MM.1S (cell line): ENCODE results near the gene EVPL.
"Not testable (repeated sequence)": the region's sequence is repeated elsewhere in the genome, so short reads cannot be mapped to it uniquely, and the experiment has no call there.

Experiments
- DNase-seq: peaks from one replicate; pipeline ENCODE4 v3.0.0-alpha.2; 2015
- H2AFZ ChIP-seq: fragments of 300-600 bp; sonication (generic); 2 replicates; pipeline ENCODE4 v1.6.0; 2016; ENCODE audit warnings: antibody characterized with exemption, low read length
- H3F3A ChIP-seq: fragments of 300-600 bp; sonication (generic); 2 replicates; pipeline ENCODE4 v1.6.1; 2016; ENCODE audit warnings: mild to moderate bottlenecking, antibody characterized with exemption, low read length, moderate library complexity, mixed read lengths; ENCODE audit not compliant: insufficient read depth
- H3K27ac ChIP-seq: fragments of 300-600 bp; sonication (generic); 2 replicates; pipeline ENCODE4 v1.5.1; 2016; ENCODE audit warnings: mild to moderate bottlenecking, low read length
- H3K27me3 ChIP-seq: fragments of 300-600 bp; sonication (generic); replicated peaks from 2 replicates; pipeline ENCODE4 v1.6.0; 2016; ENCODE audit warnings: low read length; ENCODE audit not compliant: insufficient read depth
- H3K36me3 ChIP-seq: fragments of 300-600 bp; sonication (generic); replicated peaks from 2 replicates; pipeline ENCODE4 v1.6.1; 2016; ENCODE audit warnings: mild to moderate bottlenecking, low read length, mixed read lengths; ENCODE audit not compliant: insufficient read depth
- H3K4me1 ChIP-seq: fragments of 300-600 bp; sonication (generic); 2 replicates; pipeline ENCODE4 v1.6.1; 2016; ENCODE audit warnings: low read length, mixed read lengths
- H3K4me2 ChIP-seq: fragments of 300-600 bp; sonication (generic); 2 replicates; pipeline ENCODE4 v1.6.0; 2016; ENCODE audit warnings: low read depth, low read length
- H3K4me3 ChIP-seq: fragments of 300-600 bp; sonication (generic); 2 replicates; pipeline ENCODE4 v1.5.1; 2016; ENCODE audit warnings: low read length, mixed read lengths
- H3K79me2 ChIP-seq: fragments of 300-600 bp; sonication (generic); 2 replicates; pipeline ENCODE4 v1.6.1; 2016; ENCODE audit warnings: mixed run types, low read length, mixed read lengths
- H3K9ac ChIP-seq: fragments of 300-600 bp; sonication (generic); 2 replicates; pipeline ENCODE4 v1.6.1; 2016; ENCODE audit warnings: low read length, mixed read lengths
- H3K9me2 ChIP-seq: fragments of 300-600 bp; sonication (generic); replicated peaks from 2 replicates; pipeline ENCODE4 v1.6.1; 2016; ENCODE audit warnings: mild to moderate bottlenecking, low read length, mixed read lengths; ENCODE audit not compliant: insufficient read depth
- H3K9me3 ChIP-seq: fragments of 300-600 bp; sonication (generic); replicated peaks from 2 replicates; pipeline ENCODE4 v1.6.1; 2016; ENCODE audit warnings: mild to moderate bottlenecking, low read length, mixed read lengths; ENCODE audit not compliant: insufficient read depth
- H4K20me1 ChIP-seq: fragments of 300-600 bp; sonication (generic); 2 replicates; pipeline ENCODE4 v1.6.1; 2016; ENCODE audit warnings: mild to moderate bottlenecking, low read length, moderate library complexity, mixed read lengths; ENCODE audit not compliant: insufficient read depth
- EZH2 ChIP-seq: fragments of 300-600 bp; sonication (generic); optimal IDR thresholded peaks from 2 replicates; pipeline ENCODE3; 2017; ENCODE audit warnings: low read depth, mild to moderate bottlenecking, antibody characterized with exemption, low read length, mixed read lengths
- EZH2phosphoT487 ChIP-seq: fragments of 300-600 bp; sonication (generic); IDR thresholded peaks from 2 replicates; pipeline ENCODE4 v1.6.1; 2018; ENCODE audit warnings: antibody characterized with exemption, low read length
- TF ChIP-seq, protein P1 (sequence below): fragments of 300-600 bp; sonication (generic); IDR thresholded peaks from 2 replicates; pipeline ENCODE4 v1.5.1; 2016; ENCODE audit warnings: antibody characterized with exemption, low read length, mixed read lengths

EVPL gene

DNA sequence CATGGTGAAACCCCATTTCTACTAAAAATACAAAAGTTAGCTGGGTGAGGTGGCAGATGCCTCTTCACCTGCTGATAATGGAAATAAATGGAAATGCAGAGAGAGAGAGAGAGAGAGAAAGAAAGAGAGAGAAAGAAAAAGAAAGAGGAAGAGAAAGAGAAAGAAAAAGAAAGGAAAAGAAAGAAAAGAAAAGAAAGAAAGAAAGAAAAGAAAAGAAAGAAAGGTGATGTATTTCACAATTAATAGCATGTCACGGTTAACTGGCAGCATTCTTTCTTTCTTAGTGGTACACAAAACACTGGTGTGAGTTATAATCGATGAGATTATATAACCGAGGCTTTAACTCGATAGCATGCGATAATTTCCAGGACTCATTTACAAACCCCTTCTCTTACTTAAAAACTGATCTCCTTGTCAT, 51.3 kb downstream of the EVPL start:
- TF ChIP-seq EZH2 (no peak), EZH2phosphoT487 (no peak)
- TF ChIP-seq, protein P1, sequence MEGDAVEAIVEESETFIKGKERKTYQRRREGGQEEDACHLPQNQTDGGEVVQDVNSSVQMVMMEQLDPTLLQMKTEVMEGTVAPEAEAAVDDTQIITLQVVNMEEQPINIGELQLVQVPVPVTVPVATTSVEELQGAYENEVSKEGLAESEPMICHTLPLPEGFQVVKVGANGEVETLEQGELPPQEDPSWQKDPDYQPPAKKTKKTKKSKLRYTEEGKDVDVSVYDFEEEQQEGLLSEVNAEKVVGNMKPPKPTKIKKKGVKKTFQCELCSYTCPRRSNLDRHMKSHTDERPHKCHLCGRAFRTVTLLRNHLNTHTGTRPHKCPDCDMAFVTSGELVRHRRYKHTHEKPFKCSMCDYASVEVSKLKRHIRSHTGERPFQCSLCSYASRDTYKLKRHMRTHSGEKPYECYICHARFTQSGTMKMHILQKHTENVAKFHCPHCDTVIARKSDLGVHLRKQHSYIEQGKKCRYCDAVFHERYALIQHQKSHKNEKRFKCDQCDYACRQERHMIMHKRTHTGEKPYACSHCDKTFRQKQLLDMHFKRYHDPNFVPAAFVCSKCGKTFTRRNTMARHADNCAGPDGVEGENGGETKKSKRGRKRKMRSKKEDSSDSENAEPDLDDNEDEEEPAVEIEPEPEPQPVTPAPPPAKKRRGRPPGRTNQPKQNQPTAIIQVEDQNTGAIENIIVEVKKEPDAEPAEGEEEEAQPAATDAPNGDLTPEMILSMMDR = no peak
- Histone ChIP-seq H3K27me3 (no peaks in the 10 kb centered on the region), H3K27ac (no peak overlapping the region), H3F3A (no peaks in the 10 kb centered on the region), H3K9me2 (no peaks in the 10 kb centered on the region), H2AFZ (no peak overlapping the region), H3K4me3 (no peak overlapping the region), H3K4me2 (no peak overlapping the region), H3K9me3 (no peaks in the 10 kb centered on the region), H3K4me1 (no peaks in the 10 kb centered on the region), H3K79me2 (peaks cover 21% of the 10 kb centered on the region), H3K9ac (no peak overlapping the region), H4K20me1 (no peaks in the 10 kb centered on the region), H3K36me3 (no peaks in the 10 kb centered on the region)
- no peak for DNase-seq

- DNase-seq, H3K4me2 ChIP-seq, H4K20me1 ChIP-seq, H3F3A ChIP-seq, H3K4me3 ChIP-seq, H3K27ac ChIP-seq, H3K9me2 ChIP-seq, H3K36me3 ChIP-seq, H3K4me1 ChIP-seq, H2AFZ ChIP-seq, H3K9me3 ChIP-seq, H3K27me3 ChIP-seq, H3K9ac ChIP-seq: not testable (repeated sequence)
- H3K79me2 ChIP-seq = peaks cover 15% of the 10 kb centered on the region
Measured at GRCh38 chr17:75975187-75975586, 51.9 kb downstream of the EVPL start.

DNA sequence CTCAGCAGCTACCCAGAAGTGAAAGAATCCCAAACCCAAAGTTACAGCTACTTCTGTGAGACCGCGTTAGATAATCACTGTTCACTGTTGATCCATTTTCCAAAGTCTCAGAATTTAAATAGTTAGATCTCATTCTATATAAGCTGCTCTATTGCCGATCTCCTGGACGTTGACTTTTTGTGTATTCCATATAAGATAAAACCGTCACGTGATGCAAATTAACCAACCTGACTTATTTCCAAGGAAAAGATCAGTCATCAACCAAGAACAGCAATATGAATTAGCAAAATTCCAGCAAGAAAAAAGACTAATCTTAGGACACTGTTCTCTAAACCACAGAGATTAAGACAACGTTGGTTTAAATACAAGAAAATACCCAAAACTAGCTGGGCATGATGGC, 56.5 kb downstream of the EVPL start:
- no peaks in the 10 kb centered on the region for H3K79me2 ChIP-seq
- no peak overlapping the region for H3K4me2 ChIP-seq
- H3K9ac ChIP-seq = no peak overlapping the region

DNA sequence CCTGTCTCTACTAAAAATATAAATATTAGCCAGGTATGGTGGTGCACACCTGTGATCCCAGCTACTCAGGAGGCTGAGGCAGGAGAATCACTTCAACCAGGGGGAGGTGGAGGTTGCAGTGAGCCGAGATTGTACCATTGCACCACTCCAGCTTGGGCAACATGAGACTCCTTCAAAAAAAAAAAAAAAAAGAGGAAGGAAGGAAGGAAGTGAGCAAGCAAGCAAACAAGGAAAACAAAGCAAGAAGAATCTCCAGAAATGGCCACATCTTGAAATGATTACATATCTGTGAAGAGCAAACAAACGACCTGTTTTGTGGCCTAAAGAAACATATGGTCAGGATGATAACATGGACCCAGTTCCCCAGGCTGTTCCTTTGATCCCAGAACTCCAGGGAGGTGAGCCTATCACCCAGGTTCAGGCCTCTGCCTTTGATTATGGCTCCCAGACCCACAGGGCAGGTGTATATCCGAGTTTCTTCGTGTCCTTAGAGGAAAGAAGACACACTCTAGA, 57.0 kb downstream of the EVPL start:
- no peak overlapping the region for H3K27ac ChIP-seq
- H2AFZ ChIP-seq = no peak overlapping the region
- no peaks in the 10 kb centered on the region for H3K27me3 ChIP-seq
- no peaks in the 10 kb centered on the region for H3K9me3 ChIP-seq
- H3K9me2 ChIP-seq = no peaks in the 10 kb centered on the region
- no peak overlapping the region for H3K4me2 ChIP-seq
- H3K9ac ChIP-seq = no peak overlapping the region
- H3K79me2 ChIP-seq = no peaks in the 10 kb centered on the region
- TF ChIP-seq EZH2 (no peak), EZH2phosphoT487 (no peak)
- TF ChIP-seq, protein P1 = no peak
- DNase-seq = no peak
- H3K36me3 ChIP-seq = no peaks in the 10 kb centered on the region
- H3K4me1 ChIP-seq = no peaks in the 10 kb centered on the region
- H3K4me3 ChIP-seq = no peak overlapping the region
- H3F3A ChIP-seq = no peaks in the 10 kb centered on the region
- no peaks in the 10 kb centered on the region for H4K20me1 ChIP-seq

More for the DNA sequence above, 56.5 kb downstream of the EVPL start:
- TF ChIP-seq EZH2 = no peak
- TF ChIP-seq, protein P1 = no peak
- TF ChIP-seq EZH2phosphoT487 = no peak
- Histone ChIP-seq H3K4me3 (no peak overlapping the region), H3K27me3 (no peaks in the 10 kb centered on the region), H3K9me3 (no peaks in the 10 kb centered on the region), H3K4me1 (no peaks in the 10 kb centered on the region), H3K36me3 (no peaks in the 10 kb centered on the region), H2AFZ (no peak overlapping the region), H3K27ac (no peak overlapping the region), H3K9me2 (no peaks in the 10 kb centered on the region), H4K20me1 (no peaks in the 10 kb centered on the region), H3F3A (no peaks in the 10 kb centered on the region)
- DNase-seq = no peak

- not testable (repeated sequence) for H4K20me1 ChIP-seq, H2AFZ ChIP-seq, H3K9ac ChIP-seq, H3K4me1 ChIP-seq, H3K4me2 ChIP-seq, H3F3A ChIP-seq, DNase-seq, H3K9me3 ChIP-seq, H3K79me2 ChIP-seq, H3K27me3 ChIP-seq, H3K36me3 ChIP-seq, H3K9me2 ChIP-seq, H3K27ac ChIP-seq, H3K4me3 ChIP-seq
Measured at GRCh38 chr17:75969044-75969443, 58.1 kb downstream of the EVPL start.
